MM.1S (cell line): ENCODE measurements around the gene EHMT2.

ENCODE experiments used
- DNase-seq: peaks from one replicate; pipeline ENCODE4 v3.0.0-alpha.2; 2015
- H2AFZ ChIP-seq: fragments of 300-600 bp; sonication (generic); 2 replicates; pipeline ENCODE4 v1.6.0; 2016; ENCODE audit warnings: antibody characterized with exemption, low read length
- H3F3A ChIP-seq: fragments of 300-600 bp; sonication (generic); 2 replicates; pipeline ENCODE4 v1.6.1; 2016; ENCODE audit warnings: mild to moderate bottlenecking, antibody characterized with exemption, low read length, moderate library complexity, mixed read lengths; ENCODE audit not compliant: insufficient read depth
- H3K27ac ChIP-seq: fragments of 300-600 bp; sonication (generic); 2 replicates; pipeline ENCODE4 v1.5.1; 2016; ENCODE audit warnings: mild to moderate bottlenecking, low read length
- H3K27me3 ChIP-seq: fragments of 300-600 bp; sonication (generic); replicated peaks from 2 replicates; pipeline ENCODE4 v1.6.0; 2016; ENCODE audit warnings: low read length; ENCODE audit not compliant: insufficient read depth
- H3K36me3 ChIP-seq: fragments of 300-600 bp; sonication (generic); replicated peaks from 2 replicates; pipeline ENCODE4 v1.6.1; 2016; ENCODE audit warnings: mild to moderate bottlenecking, low read length, mixed read lengths; ENCODE audit not compliant: insufficient read depth
- H3K4me1 ChIP-seq: fragments of 300-600 bp; sonication (generic); 2 replicates; pipeline ENCODE4 v1.6.1; 2016; ENCODE audit warnings: low read length, mixed read lengths
- H3K4me2 ChIP-seq: fragments of 300-600 bp; sonication (generic); 2 replicates; pipeline ENCODE4 v1.6.0; 2016; ENCODE audit warnings: low read depth, low read length
- H3K4me3 ChIP-seq: fragments of 300-600 bp; sonication (generic); 2 replicates; pipeline ENCODE4 v1.5.1; 2016; ENCODE audit warnings: low read length, mixed read lengths
- H3K79me2 ChIP-seq: fragments of 300-600 bp; sonication (generic); 2 replicates; pipeline ENCODE4 v1.6.1; 2016; ENCODE audit warnings: mixed run types, low read length, mixed read lengths
- H3K9ac ChIP-seq: fragments of 300-600 bp; sonication (generic); 2 replicates; pipeline ENCODE4 v1.6.1; 2016; ENCODE audit warnings: low read length, mixed read lengths
- H3K9me2 ChIP-seq: fragments of 300-600 bp; sonication (generic); replicated peaks from 2 replicates; pipeline ENCODE4 v1.6.1; 2016; ENCODE audit warnings: mild to moderate bottlenecking, low read length, mixed read lengths; ENCODE audit not compliant: insufficient read depth
- H3K9me3 ChIP-seq: fragments of 300-600 bp; sonication (generic); replicated peaks from 2 replicates; pipeline ENCODE4 v1.6.1; 2016; ENCODE audit warnings: mild to moderate bottlenecking, low read length, mixed read lengths; ENCODE audit not compliant: insufficient read depth
- H4K20me1 ChIP-seq: fragments of 300-600 bp; sonication (generic); 2 replicates; pipeline ENCODE4 v1.6.1; 2016; ENCODE audit warnings: mild to moderate bottlenecking, low read length, moderate library complexity, mixed read lengths; ENCODE audit not compliant: insufficient read depth
- CTCF ChIP-seq: fragments of 300-600 bp; sonication (generic); IDR thresholded peaks from 2 replicates; pipeline ENCODE4 v1.5.1; 2016; ENCODE audit warnings: antibody characterized with exemption, low read length, mixed read lengths
- EZH2 ChIP-seq: fragments of 300-600 bp; sonication (generic); optimal IDR thresholded peaks from 2 replicates; pipeline ENCODE3; 2017; ENCODE audit warnings: low read depth, mild to moderate bottlenecking, antibody characterized with exemption, low read length, mixed read lengths
- EZH2phosphoT487 ChIP-seq: fragments of 300-600 bp; sonication (generic); IDR thresholded peaks from 2 replicates; pipeline ENCODE4 v1.6.1; 2018; ENCODE audit warnings: antibody characterized with exemption, low read length

Gene EHMT2

GRCh38 chr6:31901953-31902643, 4.6 kb upstream of the EHMT2 start, which contains the start of gene ZBTB12:
Gene ZBTB12, minus strand, starts transcription at chr6:31902086. Its CDS starts 781 bp downstream, at chr6:31901305.
- Histone ChIP-seq H3K9me2 (no peaks in the 10 kb centered on the region), H3K4me1 (peaks cover 3% of the 10 kb centered on the region; the same call in 1 of the 2 replicates), H3K4me2 (peak within 1 kb of the TSS; percentile 92), H3F3A (peaks cover 21% of the 10 kb centered on the region), H4K20me1 (no peaks in the 10 kb centered on the region), H3K79me2 (peaks cover 18% of the 10 kb centered on the region), H2AFZ (peak within 1 kb of the TSS; percentile 67), H3K27ac (peak within 1 kb of the TSS; percentile 46; the same call in 1 of the 2 replicates), H3K36me3 (no peaks in the 10 kb centered on the region), H3K9ac (peak within 1 kb of the TSS; percentile 68; the same call in 1 of the 2 replicates), H3K4me3 (peak within 1 kb of the TSS; percentile 68), H3K9me3 (no peaks in the 10 kb centered on the region), H3K27me3 (no peaks in the 10 kb centered on the region)
- DNase-seq: peak; percentile 92
- TF ChIP-seq EZH2phosphoT487 (no peak), CTCF (no peak), EZH2 (no peak)

- peaks cover 3% of the 10 kb centered on the region; the same call in 1 of the 2 replicates for H3K4me1 ChIP-seq
- H3K9ac ChIP-seq: peak overlapping the region; percentile 68; the same call in 1 of the 2 replicates
- peaks cover 21% of the 10 kb centered on the region for H3F3A ChIP-seq
- peak overlapping the region; percentile 92 for H3K4me2 ChIP-seq
- H3K9me2 ChIP-seq: no peaks in the 10 kb centered on the region
- no peak for TF ChIP-seq CTCF
- TF ChIP-seq EZH2: no peak
- TF ChIP-seq EZH2phosphoT487: no peak
- peak overlapping the region; percentile 68; the same call in 1 of the 2 replicates for H3K4me3 ChIP-seq
- no peaks in the 10 kb centered on the region for H3K9me3 ChIP-seq
- H3K36me3 ChIP-seq: no peaks in the 10 kb centered on the region
- no peak overlapping the region for H3K27ac ChIP-seq
- H3K79me2 ChIP-seq: peaks cover 22% of the 10 kb centered on the region
- no peak overlapping the region for H2AFZ ChIP-seq
- peak; percentile 44 for DNase-seq
- no peaks in the 10 kb centered on the region for H3K27me3 ChIP-seq
- no peaks in the 10 kb centered on the region for H4K20me1 ChIP-seq
These were observed 4.0 kb upstream of the EHMT2 start for GRCh38 chr6:31901415-31901952.

GRCh38 chr6:31900917-31901414, 3.5 kb upstream of the EHMT2 start:
- TF ChIP-seq EZH2phosphoT487 (no peak), CTCF (no peak), EZH2 (no peak)
- Histone ChIP-seq H3K36me3 (no peaks in the 10 kb centered on the region), H3F3A (peaks cover 25% of the 10 kb centered on the region), H3K4me3 (peak overlapping the region; percentile 68; the same call in 1 of the 2 replicates), H3K4me2 (peak overlapping the region; percentile 92), H3K79me2 (peaks cover 22% of the 10 kb centered on the region), H3K9ac (no peak overlapping the region), H3K9me2 (no peaks in the 10 kb centered on the region), H3K27me3 (no peaks in the 10 kb centered on the region), H4K20me1 (no peaks in the 10 kb centered on the region), H2AFZ (no peak overlapping the region), H3K27ac (no peak overlapping the region), H3K9me3 (no peaks in the 10 kb centered on the region), H3K4me1 (peaks cover 3% of the 10 kb centered on the region; the same call in 1 of the 2 replicates)
- no peak for DNase-seq
